Measurements from ENCODE around the gene AXDND1.

DNA sequence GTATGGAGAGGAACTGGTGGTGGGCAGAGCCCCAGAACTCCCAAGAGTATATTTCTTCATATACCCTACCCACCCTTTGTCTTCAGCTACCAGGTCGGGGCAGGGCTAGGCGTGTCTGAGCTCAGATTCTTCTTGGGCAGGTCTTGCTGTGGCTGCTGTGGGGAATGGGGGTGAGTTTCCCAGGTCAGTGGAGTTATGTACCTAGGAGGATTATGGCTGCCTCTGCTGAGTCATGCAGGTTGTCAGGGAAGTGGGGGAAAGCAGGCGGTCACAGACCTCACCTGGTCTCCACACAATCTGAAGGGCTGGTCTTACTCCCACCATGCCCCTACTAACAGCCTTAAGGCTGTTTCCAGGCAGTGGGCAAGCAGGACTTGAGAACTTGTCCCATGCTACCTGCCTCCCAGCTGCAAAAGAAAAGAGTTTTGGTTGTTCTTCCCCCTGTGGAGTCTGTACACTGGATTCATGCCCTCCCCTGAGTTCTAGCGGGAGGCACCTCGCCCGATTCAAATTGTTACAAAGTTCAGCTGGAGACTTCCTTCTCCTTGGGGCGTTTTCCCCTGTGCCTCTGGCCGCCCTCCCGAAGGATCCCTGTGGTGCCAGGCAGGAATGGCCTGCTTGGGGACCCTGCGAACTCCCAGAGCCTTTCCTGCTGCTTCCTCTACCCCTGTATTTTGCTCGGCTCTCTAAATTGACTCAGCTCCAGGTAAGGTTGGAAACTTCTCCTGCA lies 151.4 kb downstream of the AXDND1 start:
- TF ChIP-seq, protein P1, sequence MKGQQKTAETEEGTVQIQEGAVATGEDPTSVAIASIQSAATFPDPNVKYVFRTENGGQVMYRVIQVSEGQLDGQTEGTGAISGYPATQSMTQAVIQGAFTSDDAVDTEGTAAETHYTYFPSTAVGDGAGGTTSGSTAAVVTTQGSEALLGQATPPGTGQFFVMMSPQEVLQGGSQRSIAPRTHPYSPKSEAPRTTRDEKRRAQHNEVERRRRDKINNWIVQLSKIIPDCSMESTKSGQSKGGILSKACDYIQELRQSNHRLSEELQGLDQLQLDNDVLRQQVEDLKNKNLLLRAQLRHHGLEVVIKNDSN (IDR thresholded peaks at IDR 0.05) = no peak
- TF ChIP-seq YY1 (IDR thresholded peaks at IDR 0.05; ENCODE audit: low read depth) (no peak), EP300 (IDR thresholded peaks at IDR 0.05; ENCODE audit: borderline replicate concordance) (no peak), TAF1 (IDR thresholded peaks at IDR 0.05; ENCODE audit: low read depth) (no peak), TEAD4 (IDR thresholded peaks at IDR 0.05) (no peak), RAD21 (IDR thresholded peaks at IDR 0.05; ENCODE audit: low read depth) (no peak), FOXM1 (IDR thresholded peaks at IDR 0.05; ENCODE audit: borderline replicate concordance, low read depth) (no peak), NFIC (IDR thresholded peaks at IDR 0.05) (no peak), CREB1 (IDR thresholded peaks at IDR 0.05; ENCODE audit: low read depth) (no peak), CEBPB (IDR thresholded peaks at IDR 0.05) (no peak), ZBTB7A (IDR thresholded peaks at IDR 0.05; ENCODE audit: low read depth) (no peak)
- TF ChIP-seq, protein P2, sequence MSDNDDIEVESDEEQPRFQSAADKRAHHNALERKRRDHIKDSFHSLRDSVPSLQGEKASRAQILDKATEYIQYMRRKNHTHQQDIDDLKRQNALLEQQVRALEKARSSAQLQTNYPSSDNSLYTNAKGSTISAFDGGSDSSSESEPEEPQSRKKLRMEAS (IDR thresholded peaks at IDR 0.05) = no peak
- TF ChIP-seq, protein P3, sequence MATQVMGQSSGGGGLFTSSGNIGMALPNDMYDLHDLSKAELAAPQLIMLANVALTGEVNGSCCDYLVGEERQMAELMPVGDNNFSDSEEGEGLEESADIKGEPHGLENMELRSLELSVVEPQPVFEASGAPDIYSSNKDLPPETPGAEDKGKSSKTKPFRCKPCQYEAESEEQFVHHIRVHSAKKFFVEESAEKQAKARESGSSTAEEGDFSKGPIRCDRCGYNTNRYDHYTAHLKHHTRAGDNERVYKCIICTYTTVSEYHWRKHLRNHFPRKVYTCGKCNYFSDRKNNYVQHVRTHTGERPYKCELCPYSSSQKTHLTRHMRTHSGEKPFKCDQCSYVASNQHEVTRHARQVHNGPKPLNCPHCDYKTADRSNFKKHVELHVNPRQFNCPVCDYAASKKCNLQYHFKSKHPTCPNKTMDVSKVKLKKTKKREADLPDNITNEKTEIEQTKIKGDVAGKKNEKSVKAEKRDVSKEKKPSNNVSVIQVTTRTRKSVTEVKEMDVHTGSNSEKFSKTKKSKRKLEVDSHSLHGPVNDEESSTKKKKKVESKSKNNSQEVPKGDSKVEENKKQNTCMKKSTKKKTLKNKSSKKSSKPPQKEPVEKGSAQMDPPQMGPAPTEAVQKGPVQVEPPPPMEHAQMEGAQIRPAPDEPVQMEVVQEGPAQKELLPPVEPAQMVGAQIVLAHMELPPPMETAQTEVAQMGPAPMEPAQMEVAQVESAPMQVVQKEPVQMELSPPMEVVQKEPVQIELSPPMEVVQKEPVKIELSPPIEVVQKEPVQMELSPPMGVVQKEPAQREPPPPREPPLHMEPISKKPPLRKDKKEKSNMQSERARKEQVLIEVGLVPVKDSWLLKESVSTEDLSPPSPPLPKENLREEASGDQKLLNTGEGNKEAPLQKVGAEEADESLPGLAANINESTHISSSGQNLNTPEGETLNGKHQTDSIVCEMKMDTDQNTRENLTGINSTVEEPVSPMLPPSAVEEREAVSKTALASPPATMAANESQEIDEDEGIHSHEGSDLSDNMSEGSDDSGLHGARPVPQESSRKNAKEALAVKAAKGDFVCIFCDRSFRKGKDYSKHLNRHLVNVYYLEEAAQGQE (IDR thresholded peaks at IDR 0.05; ENCODE audit: low read depth) = no peak

Measured in Ishikawa (cell line).